GM18499 (cell line): ENCODE measurements around the gene ATP1B3.
"Not testable (repeated sequence)": the region's sequence is repeated elsewhere in the genome, so short reads cannot be mapped to it uniquely, and the experiment has no call there.

Experiments
- ATAC-seq: cut with Tn5 transposase; IDR thresholded peaks from one replicate; pipeline ENCODE4 v1.9.1; 2021; ENCODE audit warnings: moderate number of reproducible peaks; ENCODE audit not compliant: insufficient read depth, unreplicated experiment

The ATP1B3 gene

GRCh38 chr3:141939759-141940158, 63.3 kb downstream of the ATP1B3 start:
- no peak for ATAC-seq

GRCh38 chr3:141940194-141940776, 63.8 kb downstream of the ATP1B3 start:
- ATAC-seq, result no peak

DNA sequence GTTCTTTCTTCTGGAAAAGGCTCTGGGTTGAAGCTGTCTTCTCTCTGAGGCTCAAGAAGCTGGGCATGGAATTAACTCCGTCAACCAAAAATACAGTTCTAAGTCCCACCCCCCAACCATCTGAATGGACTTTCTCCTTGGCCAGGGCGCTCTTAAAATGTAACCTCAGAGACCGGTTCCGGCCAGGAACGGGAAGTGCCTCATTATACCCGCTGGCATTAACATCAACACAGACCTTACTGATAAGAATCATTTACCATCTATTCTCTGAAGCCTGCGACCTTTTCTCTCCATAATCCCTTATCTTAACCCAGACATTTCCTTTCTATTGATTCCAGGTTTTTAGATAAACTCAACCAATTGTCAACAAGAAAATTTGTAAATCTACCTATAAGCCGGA, 64.7 kb downstream of the ATP1B3 start:
- no peak for ATAC-seq

GRCh38 chr3:141942006-141942405, 65.6 kb downstream of the ATP1B3 start:
- ATAC-seq, result no peak

DNA sequence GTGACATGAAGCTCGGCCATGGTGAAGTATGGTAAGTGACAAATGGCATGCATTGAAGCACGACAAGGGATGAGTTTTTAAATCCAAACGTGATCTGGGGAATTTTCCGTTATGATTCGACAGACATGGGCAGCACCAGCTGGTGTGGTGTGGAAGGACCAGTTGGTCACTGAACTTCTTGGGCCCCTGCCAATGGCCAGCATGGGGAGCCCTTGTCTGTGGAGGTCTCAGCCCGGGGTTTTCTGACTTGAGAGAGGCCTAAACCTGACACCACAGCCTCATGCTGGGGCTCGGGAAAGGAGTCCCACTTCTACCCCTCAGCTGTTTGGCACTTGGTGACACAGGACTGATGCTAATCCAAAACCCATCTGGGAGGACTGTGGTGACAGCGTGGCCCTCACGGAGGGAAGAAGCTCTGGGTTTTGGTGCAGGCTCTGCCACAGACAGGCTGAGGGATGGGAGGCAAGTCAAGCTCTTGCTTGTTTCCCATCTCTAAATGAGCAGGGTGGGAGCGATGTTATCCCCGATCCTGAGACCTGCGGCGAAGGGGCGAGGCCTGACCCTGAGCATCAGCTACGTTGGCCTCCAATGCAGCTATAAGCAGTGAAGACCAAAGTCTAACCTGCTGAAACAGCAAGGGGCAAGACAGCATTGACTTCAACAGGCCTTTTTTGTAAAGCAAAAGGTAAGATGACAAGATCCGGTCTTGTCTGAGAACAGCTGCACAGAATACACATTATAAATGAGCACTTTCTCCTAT, 69.5 kb downstream of the ATP1B3 start:
- ATAC-seq, result no peak

- no peak for ATAC-seq
Observed at GRCh38 chr3:141949399-141949798, 73.0 kb downstream of the ATP1B3 start.

GRCh38 chr3:141949972-141950371, 73.5 kb downstream of the ATP1B3 start:
- no peak for ATAC-seq

- no peak for ATAC-seq
Observed at GRCh38 chr3:141950572-141951493, 74.4 kb downstream of the ATP1B3 start.

DNA sequence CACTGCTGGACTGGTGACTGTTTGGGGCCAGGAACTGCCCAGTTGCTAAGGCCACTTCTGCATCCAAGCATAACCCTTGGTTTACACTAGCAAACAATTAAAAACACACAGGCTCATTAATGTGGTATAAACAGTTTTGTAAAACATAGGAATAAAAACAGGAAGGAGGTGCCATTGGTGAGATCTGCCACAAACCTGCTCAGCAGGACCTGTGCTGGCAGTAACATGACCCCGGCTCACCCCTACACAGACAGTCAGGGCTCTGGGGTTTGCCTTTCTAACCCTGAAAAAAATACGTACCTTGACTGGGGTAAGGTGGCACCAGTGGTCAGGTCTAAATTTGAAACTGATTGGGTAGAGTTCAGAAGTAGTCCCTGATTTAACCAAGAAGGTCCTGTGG, 76.2 kb downstream of the ATP1B3 start:
- no peak for ATAC-seq

DNA sequence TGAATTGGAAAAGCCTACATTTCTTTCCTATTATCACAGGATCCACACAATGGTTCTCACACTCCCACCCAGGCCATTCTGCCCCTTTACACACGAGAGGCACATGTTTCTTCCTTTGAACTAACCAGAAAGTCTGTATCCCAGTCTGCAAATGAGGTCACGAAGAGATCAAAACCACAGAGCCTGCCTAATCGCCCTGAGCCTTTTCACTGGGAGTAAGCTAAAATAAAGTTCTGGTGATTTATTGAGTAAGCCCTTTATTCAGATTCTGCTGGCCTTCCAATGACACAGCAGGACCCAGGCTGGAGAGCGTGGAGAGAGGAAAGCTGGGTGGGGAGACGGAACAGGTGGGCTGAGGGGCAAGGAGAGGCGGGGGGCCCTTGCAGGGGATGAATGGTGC, 78.7 kb downstream of the ATP1B3 start:
- no peak for ATAC-seq

GRCh38 chr3:141959589-141960554, 83.4 kb downstream of the ATP1B3 start:
- ATAC-seq, result no peak

GRCh38 chr3:141960731-141961130, 84.3 kb downstream of the ATP1B3 start:
- ATAC-seq, result no peak

GRCh38 chr3:141963301-141963700, 86.9 kb downstream of the ATP1B3 start:
- no peak for ATAC-seq

- no peak for ATAC-seq
Observed at GRCh38 chr3:141965471-141965870, 89.0 kb downstream of the ATP1B3 start.

GRCh38 chr3:141969711-141970110, 93.3 kb downstream of the ATP1B3 start:
- ATAC-seq, result no peak

GRCh38 chr3:141971571-141971970, 95.1 kb downstream of the ATP1B3 start:
- no peak for ATAC-seq

GRCh38 chr3:141972399-141972798, 96.0 kb downstream of the ATP1B3 start:
- no peak for ATAC-seq

GRCh38 chr3:141974777-141975176, 98.3 kb downstream of the ATP1B3 start:
- ATAC-seq, result not testable (repeated sequence)
